T47D (cell line): ENCODE measurements around the gene RBL1.
"Not testable (repeated sequence)": the region's sequence is repeated elsewhere in the genome, so short reads cannot be mapped to it uniquely, and the experiment has no call there.

Source experiments
- DNase-seq, 2 experiments: peaks; one replicate each; pipeline versions ENCODE4 v3.0.0 to v3.0.0-alpha.2; 2011 to 2012; ENCODE audit warnings: low read depth in 1 of 2, low spot score in 1 of 2
- JUND ChIP-seq: IDR thresholded peaks from 2 replicates; pipeline ENCODE4 v1.6.1; 2012; ENCODE audit warnings: low read depth
- in situ Hi-C: cut with HindIII; loops from 2 replicates; pipeline ENCODE4 v1.10.0; 2016; ENCODE audit warnings: low sequenced_read_pairs, low pct_unique_long_range_greater_than_20kb

The RBL1 gene

GRCh38 chr20:36998652-36999051 lies 97.1 kb downstream of the RBL1 start:
- DNase-seq = no peak
- TF ChIP-seq JUND = no peak
- in situ Hi-C loops = no loop called here

GRCh38 chr20:36997121-36997520 lies 98.7 kb downstream of the RBL1 start:
- TF ChIP-seq JUND = no peak
- DNase-seq = no peak
- in situ Hi-C loops = no loop called here

GRCh38 chr20:36994221-36994620 lies 101.6 kb downstream of the RBL1 start:
- DNase-seq, in situ Hi-C loops: not testable (repeated sequence)

GRCh38 chr20:36992802-36993334 lies 102.9 kb downstream of the RBL1 start:
- in situ Hi-C loops = no loop called here
- no peak for DNase-seq
- no peak for TF ChIP-seq JUND

GRCh38 chr20:36991703-36992102 lies 104.1 kb downstream of the RBL1 start:
- in situ Hi-C loops = no loop called here
- no peak for DNase-seq
- TF ChIP-seq JUND = no peak

GRCh38 chr20:36989797-36990196 lies 106.0 kb downstream of the RBL1 start:
- TF ChIP-seq JUND = no peak
- in situ Hi-C loops = no loop called here
- no peak for DNase-seq

- DNase-seq = peak in 1 of 2 experiments; percentile 39
- TF ChIP-seq JUND = no peak
- in situ Hi-C loops = no loop called here
These were observed 107.3 kb downstream of the RBL1 start for GRCh38 chr20:36988494-36988966.

GRCh38 chr20:36984257-36984638 lies 111.5 kb downstream of the RBL1 start:
- TF ChIP-seq JUND = no peak
- DNase-seq = no peak
- in situ Hi-C loops = no loop called here

- no peak for TF ChIP-seq JUND
These were observed 120.5 kb downstream of the RBL1 start for GRCh38 chr20:36975099-36975818.

GRCh38 chr20:36974660-36975059 lies 121.1 kb downstream of the RBL1 start:
- no peak for DNase-seq
- in situ Hi-C loops = no loop called here

More at GRCh38 chr20:36975099-36975818, 120.5 kb downstream of the RBL1 start:
- no peak for DNase-seq
- in situ Hi-C loops = no loop called here

GRCh38 chr20:36971103-36971502 lies 124.7 kb downstream of the RBL1 start:
- no peak for DNase-seq
- no peak for TF ChIP-seq JUND
- in situ Hi-C loops = no loop called here

More at GRCh38 chr20:36974660-36975059, 121.1 kb downstream of the RBL1 start:
- TF ChIP-seq JUND = no peak

- no peak for TF ChIP-seq JUND
- DNase-seq = no peak
These were observed 126.2 kb downstream of the RBL1 start for GRCh38 chr20:36969478-36970186.

GRCh38 chr20:36969051-36969450 lies 126.7 kb downstream of the RBL1 start:
- no peak for DNase-seq
- TF ChIP-seq JUND = no peak
- in situ Hi-C loops = no loop called here

More at GRCh38 chr20:36969478-36970186, 126.2 kb downstream of the RBL1 start:
- in situ Hi-C loops = no loop called here

GRCh38 chr20:36967636-36968035 lies 128.2 kb downstream of the RBL1 start:
- DNase-seq = no peak
- no peak for TF ChIP-seq JUND
- in situ Hi-C loops = no loop called here

- in situ Hi-C loops, DNase-seq: not testable (repeated sequence)
These were observed 128.8 kb downstream of the RBL1 start for GRCh38 chr20:36966965-36967364.

GRCh38 chr20:36962354-36962941 lies 133.3 kb downstream of the RBL1 start:
- in situ Hi-C loops, DNase-seq: not testable (repeated sequence)
